Measurements from ENCODE around the gene SFXN5.

SFXN5 gene

DNA sequence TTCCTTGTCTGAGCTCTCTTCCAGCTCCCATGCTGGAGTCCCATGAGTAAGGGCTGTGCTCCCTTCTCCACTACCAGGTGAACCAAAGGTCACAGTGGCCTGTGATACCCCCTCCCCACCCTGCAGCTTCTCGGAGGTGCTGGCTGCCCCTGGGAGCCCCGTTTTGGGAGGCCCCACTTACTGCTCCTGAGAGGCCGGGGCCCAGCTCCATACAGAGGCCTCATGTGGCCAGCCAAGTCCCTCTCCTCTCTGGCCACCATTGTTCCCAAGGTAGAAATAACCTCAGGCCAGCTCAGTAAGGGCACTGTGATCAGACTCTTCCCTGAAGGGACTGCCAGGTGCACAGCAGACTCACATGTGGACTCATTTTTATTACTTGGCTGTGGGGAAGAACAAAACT, 35.3 kb upstream of the SFXN5 start:
- H3K4me3 ChIP-seq (replicated peaks; ENCODE audit: low read depth, low read length) = no peak overlapping the region
- DNase-seq (ENCODE audit: low read depth) = no peak
- TF ChIP-seq, protein P1, sequence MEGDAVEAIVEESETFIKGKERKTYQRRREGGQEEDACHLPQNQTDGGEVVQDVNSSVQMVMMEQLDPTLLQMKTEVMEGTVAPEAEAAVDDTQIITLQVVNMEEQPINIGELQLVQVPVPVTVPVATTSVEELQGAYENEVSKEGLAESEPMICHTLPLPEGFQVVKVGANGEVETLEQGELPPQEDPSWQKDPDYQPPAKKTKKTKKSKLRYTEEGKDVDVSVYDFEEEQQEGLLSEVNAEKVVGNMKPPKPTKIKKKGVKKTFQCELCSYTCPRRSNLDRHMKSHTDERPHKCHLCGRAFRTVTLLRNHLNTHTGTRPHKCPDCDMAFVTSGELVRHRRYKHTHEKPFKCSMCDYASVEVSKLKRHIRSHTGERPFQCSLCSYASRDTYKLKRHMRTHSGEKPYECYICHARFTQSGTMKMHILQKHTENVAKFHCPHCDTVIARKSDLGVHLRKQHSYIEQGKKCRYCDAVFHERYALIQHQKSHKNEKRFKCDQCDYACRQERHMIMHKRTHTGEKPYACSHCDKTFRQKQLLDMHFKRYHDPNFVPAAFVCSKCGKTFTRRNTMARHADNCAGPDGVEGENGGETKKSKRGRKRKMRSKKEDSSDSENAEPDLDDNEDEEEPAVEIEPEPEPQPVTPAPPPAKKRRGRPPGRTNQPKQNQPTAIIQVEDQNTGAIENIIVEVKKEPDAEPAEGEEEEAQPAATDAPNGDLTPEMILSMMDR (IDR thresholded peaks at IDR 0.05; ENCODE audit: low read length, missing control alignments) = no peak

GRCh38 chr2:73105511-73105971, 34.0 kb upstream of the SFXN5 start:
- DNase-seq (ENCODE audit: low read depth) = no peak
- H3K4me3 ChIP-seq (replicated peaks; ENCODE audit: low read depth, low read length) = no peak overlapping the region
- TF ChIP-seq, protein P1 (IDR thresholded peaks at IDR 0.05; ENCODE audit: low read length, missing control alignments) = no peak

- H3K4me3 ChIP-seq (replicated peaks; ENCODE audit: low read depth, low read length) = no peak overlapping the region
- TF ChIP-seq, protein P1 (IDR thresholded peaks at IDR 0.05; ENCODE audit: low read length, missing control alignments) = no peak
- no peak for DNase-seq (ENCODE audit: low read depth)
Measured at GRCh38 chr2:73104933-73105332, 33.4 kb upstream of the SFXN5 start.

- TF ChIP-seq, protein P1 (IDR thresholded peaks at IDR 0.05; ENCODE audit: low read length, missing control alignments) = no peak
- no peak overlapping the region for H3K4me3 ChIP-seq (replicated peaks; ENCODE audit: low read depth, low read length)
- DNase-seq (ENCODE audit: low read depth) = no peak
Measured at GRCh38 chr2:73103018-73103542, 31.6 kb upstream of the SFXN5 start.

DNA sequence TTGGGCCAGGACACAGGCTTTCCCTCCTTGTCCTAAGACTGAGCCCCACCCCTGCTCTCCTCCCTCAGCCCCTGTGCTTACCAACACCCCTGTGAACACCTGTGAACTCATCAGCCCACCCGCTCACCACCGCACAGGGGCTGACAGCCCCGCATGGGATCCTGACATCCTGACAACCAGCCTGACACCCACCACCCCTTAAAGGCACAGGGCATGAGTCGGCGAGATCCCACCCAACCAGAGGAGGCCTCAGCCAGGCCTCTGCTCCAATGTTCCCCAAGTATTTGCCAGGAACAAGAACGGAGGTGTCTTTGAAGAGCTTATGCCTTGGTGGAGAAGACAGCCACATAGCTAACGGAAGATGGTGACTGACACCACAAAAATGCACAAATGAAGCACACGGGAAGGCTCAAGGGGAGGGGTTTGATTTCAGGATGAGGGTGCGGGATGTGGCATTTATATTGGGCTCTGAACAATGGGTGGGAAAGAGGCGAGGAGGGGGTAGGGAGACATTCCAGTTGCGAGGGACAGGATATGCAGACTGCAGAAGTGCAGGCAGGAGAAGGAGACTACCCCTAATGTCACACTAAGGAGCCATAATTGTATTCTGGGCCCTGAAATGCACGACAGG, 30.2 kb upstream of the SFXN5 start:
- H3K4me3 ChIP-seq (replicated peaks; ENCODE audit: low read depth, low read length) = no peak overlapping the region
- TF ChIP-seq, protein P1 (IDR thresholded peaks at IDR 0.05; ENCODE audit: low read length, missing control alignments) = no peak
- no peak for DNase-seq (ENCODE audit: low read depth)

GRCh38 chr2:73100956-73101355, 29.4 kb upstream of the SFXN5 start:
- TF ChIP-seq, protein P1 (IDR thresholded peaks at IDR 0.05; ENCODE audit: low read length, missing control alignments) = no peak
- DNase-seq (ENCODE audit: low read depth) = no peak

DNA sequence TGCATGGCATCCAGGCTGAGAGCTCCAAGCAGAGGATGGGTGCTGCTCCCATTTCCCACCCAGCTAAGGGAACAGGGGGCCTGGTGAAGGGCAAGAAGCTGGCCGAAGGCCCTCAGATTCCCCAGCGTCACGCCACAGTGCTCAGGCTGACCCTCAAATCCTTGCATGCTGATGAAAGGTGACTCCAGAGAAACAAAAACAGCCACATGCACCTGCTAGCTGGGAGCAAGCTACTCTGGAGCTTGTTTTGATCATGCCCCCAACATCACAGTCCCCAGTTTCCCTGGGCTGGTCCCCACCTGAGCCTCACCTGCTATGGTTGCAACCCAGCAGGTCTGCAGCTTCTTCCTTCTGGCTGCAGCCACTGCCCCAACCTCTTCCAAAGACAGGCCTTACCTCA, 28.0 kb upstream of the SFXN5 start:
- DNase-seq (ENCODE audit: low read depth) = no peak
- H3K4me3 ChIP-seq (replicated peaks; ENCODE audit: low read depth, low read length) = no peak overlapping the region

More at GRCh38 chr2:73100956-73101355, 29.4 kb upstream of the SFXN5 start:
- no peak overlapping the region for H3K4me3 ChIP-seq (replicated peaks; ENCODE audit: low read depth, low read length)

More for the DNA sequence above, 28.0 kb upstream of the SFXN5 start:
- TF ChIP-seq, protein P1 (IDR thresholded peaks at IDR 0.05; ENCODE audit: low read length, missing control alignments) = no peak
